NCI-H524 treated with DMSO at 0.1 percent for 48 hours (cell line): ENCODE measurements around the gene UBXN6.

ENCODE experiments used
- DNase-seq: peaks from one replicate; lab custom pipeline; 2025; lab: John Stamatoyannopoulos, UW

UBXN6 gene

DNA sequence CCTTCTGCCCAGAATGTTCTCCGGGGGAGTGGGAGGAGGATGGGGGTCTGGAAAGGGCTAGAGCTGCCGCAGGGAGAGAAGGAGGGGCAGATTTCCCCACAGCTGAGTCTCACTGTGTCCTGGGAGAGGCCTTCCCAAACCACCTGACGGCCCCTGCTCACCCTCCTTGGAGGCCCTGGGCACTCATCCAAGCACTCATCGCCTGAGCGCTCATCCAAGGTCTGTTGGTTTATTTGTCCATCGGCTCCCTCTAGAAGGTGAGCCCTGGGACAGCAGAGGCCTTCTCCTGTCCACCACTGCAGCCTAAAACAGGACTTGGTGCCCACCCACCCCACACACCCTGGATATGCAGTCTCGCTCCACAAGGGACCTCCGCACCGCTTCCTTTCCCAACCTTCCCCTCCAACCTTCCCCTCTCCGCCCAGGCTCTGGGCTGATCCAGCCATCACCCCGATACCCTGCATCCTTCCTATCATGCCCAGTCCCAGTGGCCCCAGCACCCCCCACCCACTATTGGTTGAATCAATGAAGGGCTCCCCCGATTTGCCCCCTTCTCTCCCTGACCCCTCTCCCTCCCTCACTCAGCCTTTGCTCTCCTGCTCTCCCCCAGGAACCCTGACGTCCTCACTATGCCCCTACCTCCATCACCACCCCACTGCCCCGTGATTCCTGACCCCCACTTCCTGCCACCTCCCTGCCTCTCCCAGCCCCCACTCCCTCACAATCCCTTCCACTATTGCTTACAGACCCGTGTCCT, 1.7 kb downstream of the UBXN6 start:
- DNase-seq = peak; percentile 41

GRCh38 chr19:4454747-4455718, 2.6 kb downstream of the UBXN6 start:
- no peak for DNase-seq

GRCh38 chr19:4453232-4454179, 4.1 kb downstream of the UBXN6 start:
- no peak for DNase-seq

- DNase-seq = no peak
These were observed 5.2 kb downstream of the UBXN6 start for GRCh38 chr19:4452230-4452990.

GRCh38 chr19:4449639-4450028, 8.0 kb downstream of the UBXN6 start:
- no peak for DNase-seq

DNA sequence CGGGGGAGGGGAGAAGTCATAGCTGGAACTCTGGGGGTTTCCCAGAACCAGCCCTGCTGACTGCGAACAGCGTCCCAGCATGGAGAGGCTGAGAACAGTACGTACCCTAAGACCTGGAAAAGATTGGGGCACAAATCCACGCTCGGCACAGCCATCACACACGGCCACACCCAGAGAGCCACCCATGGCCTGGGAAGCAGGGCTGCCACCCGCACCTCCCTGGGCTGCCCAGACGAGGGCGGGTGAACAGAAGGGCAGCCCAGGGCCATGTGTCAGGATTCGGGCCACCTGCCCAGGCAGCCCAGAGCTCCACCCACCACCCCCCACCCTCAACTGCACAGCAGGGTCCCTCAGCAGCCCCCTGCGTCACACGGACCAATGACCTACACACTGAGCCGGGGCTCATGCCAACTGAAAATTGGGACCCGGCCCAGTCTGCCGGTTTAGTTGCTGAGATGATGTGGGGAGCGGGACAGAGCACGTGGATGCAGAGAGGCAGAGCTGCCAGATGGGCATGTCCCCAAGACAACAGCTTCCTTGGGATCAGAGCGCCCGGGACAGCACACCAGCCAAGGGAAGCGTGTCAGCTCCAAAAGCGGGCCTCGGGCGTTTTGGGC, 8.5 kb downstream of the UBXN6 start:
- DNase-seq = peak; percentile 44

- no peak for DNase-seq
These were observed 9.2 kb downstream of the UBXN6 start for GRCh38 chr19:4448147-4448985.

DNA sequence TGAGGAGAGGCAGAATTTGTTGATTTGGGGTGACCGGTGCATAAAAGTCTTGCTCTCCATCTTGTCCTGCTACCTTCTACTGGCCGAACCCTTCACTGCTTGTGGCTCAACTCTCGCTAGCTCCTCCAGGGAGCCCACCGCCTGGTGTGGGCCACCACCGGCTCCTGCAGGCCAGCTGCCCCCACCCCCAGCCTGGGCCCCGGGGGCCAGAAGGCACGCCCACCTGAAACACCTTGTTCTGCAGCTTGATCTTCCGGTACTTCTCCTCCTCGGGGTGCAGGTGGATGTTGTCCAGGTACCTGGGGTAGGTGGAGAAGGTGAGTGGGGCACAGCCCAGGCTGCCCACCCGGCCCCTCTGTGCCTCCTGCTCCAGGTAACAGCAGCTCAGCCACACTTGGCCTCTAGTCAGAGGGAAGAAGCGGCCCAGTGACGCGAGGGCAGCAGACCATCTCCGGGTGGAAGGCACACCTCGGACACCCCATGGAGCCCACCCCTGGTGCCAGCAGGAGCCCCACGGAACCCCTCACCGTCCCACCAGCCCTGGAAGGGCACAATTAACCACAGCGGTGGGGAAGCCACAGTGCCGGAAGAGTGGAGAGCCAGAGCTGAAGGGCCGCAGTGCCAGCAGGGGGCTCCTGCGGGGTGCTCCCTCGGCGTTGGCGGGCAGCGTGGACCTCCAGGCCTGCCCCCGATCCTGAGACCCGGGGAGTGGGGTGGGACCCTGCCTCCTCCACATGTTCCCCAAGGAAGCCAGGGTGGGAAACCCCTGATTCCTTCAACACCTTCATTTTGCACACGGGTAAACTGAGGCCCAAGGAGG, 10.1 kb downstream of the UBXN6 start:
- no peak for DNase-seq

DNA sequence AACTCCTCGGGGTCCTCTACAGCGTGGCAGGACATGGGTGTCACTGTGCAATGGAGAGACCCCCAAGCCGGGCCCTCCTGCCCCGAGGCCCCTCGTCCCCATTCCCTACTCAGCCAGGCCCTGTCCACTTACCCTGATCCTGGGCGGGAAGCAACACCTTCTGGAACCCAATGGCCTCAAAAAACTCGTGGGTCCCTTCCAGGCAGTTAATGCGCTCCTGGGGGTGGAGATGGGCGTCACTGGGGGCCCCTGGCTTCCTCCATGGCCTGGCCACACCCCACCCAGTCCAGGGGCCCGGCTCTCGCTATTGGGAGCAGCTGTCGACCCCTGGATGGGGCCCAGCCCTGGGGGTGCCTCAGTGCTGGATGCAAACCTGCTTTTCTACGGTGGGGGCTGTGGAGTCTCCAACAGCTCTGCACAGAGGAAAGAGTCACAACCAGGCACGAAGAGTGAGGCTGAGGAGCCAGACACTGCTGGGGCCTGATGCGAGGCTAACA, 10.8 kb downstream of the UBXN6 start:
- DNase-seq = no peak

DNA sequence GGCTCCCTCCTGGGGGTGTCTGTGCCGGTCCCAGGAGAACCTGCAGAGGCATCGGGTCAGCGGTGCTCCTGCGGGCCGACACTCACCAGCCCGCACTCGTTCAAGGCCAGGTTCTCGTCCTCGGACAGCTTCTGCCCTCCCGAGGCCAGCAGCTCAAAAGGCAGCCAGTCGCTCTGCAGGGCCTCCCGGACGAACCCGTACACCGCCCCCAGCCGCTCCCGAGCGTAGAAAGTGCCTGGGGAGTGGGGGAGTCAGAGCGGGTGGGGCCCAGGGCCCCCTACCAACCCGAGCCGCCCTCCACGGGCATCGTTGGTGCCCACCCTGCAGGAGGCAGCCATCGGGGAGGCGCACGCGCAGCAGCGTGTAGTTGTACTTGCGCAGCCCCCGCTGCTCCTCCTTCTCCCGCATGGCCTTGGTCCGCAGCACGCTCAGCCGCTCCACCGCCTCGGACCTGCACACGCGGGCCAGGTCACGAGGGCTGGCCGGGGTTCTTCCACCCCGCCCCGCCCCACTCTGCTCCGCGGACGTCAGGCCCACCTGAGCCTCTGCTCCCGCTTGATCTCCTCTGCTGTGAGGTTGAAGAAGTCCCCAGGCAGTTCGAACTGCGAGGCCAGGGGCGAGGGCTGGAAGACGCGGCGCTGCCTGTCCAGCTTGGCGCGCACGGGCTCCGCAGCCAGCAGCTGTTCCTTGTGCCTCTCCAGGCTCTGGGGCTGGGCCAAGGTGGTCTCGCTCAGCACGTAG, 11.5 kb downstream of the UBXN6 start:
- no peak for DNase-seq

DNA sequence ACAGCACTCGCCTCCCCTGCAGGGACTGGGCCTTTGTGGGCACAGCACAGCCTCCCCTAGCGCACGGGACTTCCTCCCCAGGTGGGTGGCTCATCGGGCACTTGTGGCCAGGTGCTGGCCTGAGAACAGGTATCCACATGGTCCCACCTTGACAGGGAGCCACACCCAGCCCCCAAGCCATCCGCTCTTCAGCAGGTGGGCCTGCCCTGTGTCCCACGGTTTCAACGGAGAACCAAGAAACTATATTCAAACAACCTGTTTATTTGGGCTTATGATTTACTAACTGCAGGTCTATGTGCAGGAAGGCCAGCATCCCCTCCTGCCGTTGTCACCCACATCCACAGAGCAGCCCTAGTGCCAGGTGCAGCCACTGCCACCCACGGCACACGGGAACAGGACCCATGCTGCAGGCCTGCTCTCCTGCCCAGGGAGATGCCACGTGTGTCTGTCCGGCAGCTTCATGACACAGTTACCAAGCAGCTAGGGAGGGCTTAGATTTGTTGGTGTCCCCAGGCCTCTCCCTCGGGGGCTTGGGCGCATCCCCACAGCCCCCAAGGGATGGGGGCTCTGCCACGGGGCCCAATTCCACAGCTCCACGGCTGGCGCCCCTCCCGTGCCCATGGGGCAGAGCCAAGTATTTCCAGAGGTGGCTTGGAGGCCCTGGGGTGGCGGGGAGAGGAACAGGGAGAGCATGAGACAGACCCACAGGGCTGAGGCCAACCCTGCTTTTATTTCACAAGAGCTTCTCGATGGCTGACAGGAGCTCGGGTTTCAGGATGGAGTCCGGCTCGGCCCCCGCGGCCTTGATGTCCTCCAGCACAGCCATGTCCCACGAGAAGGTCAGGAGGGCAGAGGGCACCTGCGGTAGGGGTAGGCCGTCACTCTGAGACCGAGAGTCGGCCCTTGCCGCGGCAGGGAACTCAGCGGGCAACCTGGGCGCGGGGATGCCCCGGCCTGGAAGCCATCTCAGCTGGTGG, 12.5 kb downstream of the UBXN6 start:
- DNase-seq = no peak

- no peak for DNase-seq
These were observed 13.4 kb downstream of the UBXN6 start for GRCh38 chr19:4443966-4444764.

DNA sequence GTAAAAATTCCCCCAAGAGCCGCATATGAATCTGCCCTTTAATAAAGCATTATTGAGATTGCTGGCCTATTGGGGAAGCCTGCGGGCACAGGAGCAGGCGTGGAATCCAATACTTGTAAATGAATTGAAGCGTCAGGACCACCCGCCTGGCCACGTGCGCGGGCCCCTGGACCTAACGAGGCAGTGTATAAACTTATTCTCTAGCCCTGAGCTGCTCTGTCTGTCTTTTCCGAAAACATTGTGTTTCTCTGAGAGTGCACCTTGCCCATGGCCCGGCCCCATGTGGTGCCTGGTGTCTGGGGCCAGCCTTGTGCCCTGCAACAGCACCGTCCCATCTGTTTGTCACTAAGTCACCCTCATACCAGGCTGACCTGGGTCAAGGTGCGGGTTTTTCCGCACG, 14.4 kb downstream of the UBXN6 start:
- DNase-seq = no peak

DNA sequence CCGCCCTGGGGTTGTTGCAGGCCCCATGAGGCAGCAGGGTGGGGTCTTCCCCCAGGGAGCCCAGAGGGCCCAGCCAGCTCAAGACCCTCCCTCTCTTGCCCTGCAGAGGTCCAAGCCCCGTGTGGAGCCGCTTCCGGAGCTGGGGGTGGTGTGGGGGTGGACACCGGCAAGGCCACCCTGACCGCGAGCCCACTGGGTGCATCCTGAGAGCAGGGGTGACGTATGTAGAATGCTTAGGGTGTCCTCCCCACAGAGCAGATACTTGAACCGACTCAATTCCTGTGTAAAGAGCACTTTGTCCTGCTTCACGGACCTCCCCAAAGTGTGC, 14.8 kb downstream of the UBXN6 start:
- no peak for DNase-seq

DNA sequence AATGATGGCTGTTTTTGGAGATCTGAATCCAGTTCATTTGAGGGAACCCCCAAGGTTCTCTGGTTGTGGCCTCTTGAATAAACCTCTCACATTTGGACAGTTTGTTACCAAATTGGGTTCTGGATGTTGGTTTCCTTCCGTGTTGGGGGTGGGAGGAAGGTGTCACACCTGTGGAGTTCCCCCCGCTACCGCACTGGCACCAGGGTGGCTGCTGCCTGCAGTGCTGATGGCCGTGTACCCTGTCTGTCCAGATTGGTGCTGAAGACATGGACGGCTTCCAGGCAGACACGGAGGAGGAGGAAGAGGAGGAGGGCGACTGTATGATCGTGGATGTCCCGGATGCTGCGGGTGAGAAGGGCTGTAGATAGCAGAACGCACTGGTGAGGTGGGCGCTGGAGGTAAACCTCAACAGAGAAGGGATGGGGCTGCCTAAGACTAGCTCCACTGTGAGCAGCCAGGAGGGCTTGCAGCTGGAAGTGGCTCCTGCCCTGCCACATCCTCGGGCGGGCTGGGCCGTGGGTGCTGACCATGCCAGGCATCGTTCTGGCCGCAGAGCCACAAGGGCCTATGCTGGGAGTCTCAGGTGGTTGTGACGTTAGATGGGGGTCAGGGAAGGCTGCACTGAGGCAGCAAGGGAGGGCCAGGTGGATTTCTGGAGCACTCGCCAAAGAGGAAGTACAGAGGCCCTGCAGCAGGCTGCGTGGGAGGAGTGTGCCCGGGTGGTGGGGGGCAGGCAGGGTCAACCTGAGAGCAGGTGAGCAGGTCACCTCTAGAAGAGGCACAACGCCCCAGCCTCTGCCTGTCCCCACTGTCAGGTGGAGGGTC, 15.4 kb downstream of the UBXN6 start:
- no peak for DNase-seq
